AG04450 (cell line): ENCODE data around the gene MYMK. TPM values are rescaled to one million over a fixed set of nuclear protein-coding genes. Genes with fewer than 3 reads are reported as not detected.

ENCODE experiments used
- CTCF ChIA-PET: fragments of 300-600, 350-600 bp; formaldehyde crosslinking; extraction: SDS; loops from one replicate; lab custom pipeline; 2022; ENCODE audit warnings: antibody characterized with exemption, inconsistent platforms; lab: Charles Lee
- POLR2A ChIA-PET: fragments of 350-600 bp; formaldehyde crosslinking; extraction: SDS; loops from one replicate; lab custom pipeline; 2021; ENCODE audit warnings: antibody characterized with exemption, inconsistent platforms; lab: Yijun Ruan, JAX
- DNase-seq: peaks from one replicate; pipeline ENCODE4 v3.0.0-alpha.2; 2011; ENCODE audit warnings: low read depth, low spot score
- H3K27ac ChIP-seq: one replicate; pipeline ENCODE4 v1.5.1; 2012; ENCODE audit warnings: low read depth, low read length, control low read depth
- H3K27me3 ChIP-seq: one replicate; pipeline ENCODE4 v1.6.0; 2012; ENCODE audit warnings: low read length; ENCODE audit not compliant: control insufficient read depth, insufficient read depth
- H3K4me3 ChIP-seq: 2 replicates; pipeline ENCODE4 v1.5.1; 2011; ENCODE audit warnings: mild to moderate bottlenecking, low read depth, low read length, control low read depth
- H3K9me3 ChIP-seq: 2 replicates; pipeline ENCODE4 v1.5.1; 2012; ENCODE audit warnings: low read length; ENCODE audit not compliant: control insufficient read depth, insufficient read depth
- polyA plus RNA-seq: library from polyadenylated mRNA; depleted of rRNA; stranded (reverse); fragments of >200 nt; gene quantifications from 2 replicates; pipeline ENCODE4 v1.2.3, GENCODE V29; 2011
- TF ChIP-seq, protein P1 (sequence below): IDR thresholded peaks from 2 replicates; pipeline ENCODE4 v1.5.1; 2011; ENCODE audit warnings: low read depth, low read length, control low read depth, inconsistent platforms

Gene MYMK
- polyA plus RNA-seq, 1 experiment, result not detected

- TF ChIP-seq, protein P1, sequence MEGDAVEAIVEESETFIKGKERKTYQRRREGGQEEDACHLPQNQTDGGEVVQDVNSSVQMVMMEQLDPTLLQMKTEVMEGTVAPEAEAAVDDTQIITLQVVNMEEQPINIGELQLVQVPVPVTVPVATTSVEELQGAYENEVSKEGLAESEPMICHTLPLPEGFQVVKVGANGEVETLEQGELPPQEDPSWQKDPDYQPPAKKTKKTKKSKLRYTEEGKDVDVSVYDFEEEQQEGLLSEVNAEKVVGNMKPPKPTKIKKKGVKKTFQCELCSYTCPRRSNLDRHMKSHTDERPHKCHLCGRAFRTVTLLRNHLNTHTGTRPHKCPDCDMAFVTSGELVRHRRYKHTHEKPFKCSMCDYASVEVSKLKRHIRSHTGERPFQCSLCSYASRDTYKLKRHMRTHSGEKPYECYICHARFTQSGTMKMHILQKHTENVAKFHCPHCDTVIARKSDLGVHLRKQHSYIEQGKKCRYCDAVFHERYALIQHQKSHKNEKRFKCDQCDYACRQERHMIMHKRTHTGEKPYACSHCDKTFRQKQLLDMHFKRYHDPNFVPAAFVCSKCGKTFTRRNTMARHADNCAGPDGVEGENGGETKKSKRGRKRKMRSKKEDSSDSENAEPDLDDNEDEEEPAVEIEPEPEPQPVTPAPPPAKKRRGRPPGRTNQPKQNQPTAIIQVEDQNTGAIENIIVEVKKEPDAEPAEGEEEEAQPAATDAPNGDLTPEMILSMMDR, result no peak
- ChIA-PET CTCF (no interaction called here), POLR2A (no interaction called here)
- no peak for DNase-seq
- Histone ChIP-seq H3K27ac (no peak overlapping the region), H3K9me3 (no peaks in the 10 kb centered on the region; the same call in 1 of the 2 replicates), H3K27me3 (peaks cover 44% of the 10 kb centered on the region), H3K4me3 (no peak overlapping the region)
Measured at GRCh38 chr9:133539991-133540697, 15.4 kb upstream of the MYMK start.

GRCh38 chr9:133538851-133539833 lies 14.4 kb upstream of the MYMK start:
- TF ChIP-seq, protein P1, result no peak
- DNase-seq, result no peak
- no peak overlapping the region for H3K27ac ChIP-seq
- H3K9me3 ChIP-seq, result no peaks in the 10 kb centered on the region; the same call in 1 of the 2 replicates
- POLR2A ChIA-PET, result no interaction called here
- H3K4me3 ChIP-seq, result no peak overlapping the region
- CTCF ChIA-PET, result no interaction called here
- H3K27me3 ChIP-seq, result peaks cover 41% of the 10 kb centered on the region

DNA sequence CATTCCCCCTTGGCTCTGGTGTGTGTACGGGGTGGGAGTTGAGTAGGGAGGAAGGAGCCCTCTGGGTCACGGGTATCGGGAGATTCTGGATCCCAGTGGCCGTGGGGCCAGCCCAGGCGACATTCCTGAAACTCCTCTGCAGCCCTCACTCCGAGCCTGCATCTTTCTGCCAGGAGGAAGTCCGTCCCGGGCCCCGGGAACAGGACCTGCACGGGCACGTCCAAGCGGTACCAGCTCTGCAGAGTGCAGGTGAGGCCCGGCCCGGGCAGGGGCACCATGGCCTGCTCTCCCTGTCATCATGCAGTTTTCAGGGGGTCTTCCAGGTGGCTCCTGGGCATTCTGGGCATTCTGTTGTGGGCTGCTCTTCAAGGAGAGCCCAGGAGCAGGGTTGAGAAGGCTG lies 13.4 kb upstream of the MYMK start:
- CTCF ChIA-PET, result no interaction called here
- peaks cover 43% of the 10 kb centered on the region for H3K27me3 ChIP-seq
- H3K4me3 ChIP-seq, result no peak overlapping the region
- TF ChIP-seq, protein P1, result no peak
- H3K27ac ChIP-seq, result no peak overlapping the region
- DNase-seq, result no peak
- no peaks in the 10 kb centered on the region; the same call in 1 of the 2 replicates for H3K9me3 ChIP-seq
- POLR2A ChIA-PET, result no interaction called here

- CTCF ChIA-PET, result no interaction called here
- POLR2A ChIA-PET, result no interaction called here
- Histone ChIP-seq H3K27ac (no peak overlapping the region), H3K4me3 (no peak overlapping the region), H3K9me3 (no peaks in the 10 kb centered on the region; the same call in 1 of the 2 replicates), H3K27me3 (peaks cover 51% of the 10 kb centered on the region)
- TF ChIP-seq, protein P1, result no peak
- DNase-seq, result no peak
Measured at GRCh38 chr9:133537257-133537656, 12.5 kb upstream of the MYMK start.
